AG09309 (cell line): Measurements from ENCODE around the gene LCOR.

ENCODE experiments used
- DNase-seq: peaks from one replicate; pipeline ENCODE4 v3.0.0-alpha.2; 2010; ENCODE audit warnings: low read depth
- H3K4me3 ChIP-seq: 2 replicates; pipeline ENCODE4 v1.5.1; 2011; ENCODE audit warnings: mild to moderate bottlenecking, low read depth, low read length, moderate library complexity; ENCODE audit not compliant: control insufficient read depth
- CTCF ChIP-seq: IDR thresholded peaks from 2 replicates; pipeline ENCODE4 v1.5.1; 2011; ENCODE audit warnings: mild to moderate bottlenecking, low read depth, low read length, inconsistent platforms; ENCODE audit not compliant: insufficient read depth, control insufficient read depth; ENCODE audit errors: missing control alignments

LCOR gene

DNA sequence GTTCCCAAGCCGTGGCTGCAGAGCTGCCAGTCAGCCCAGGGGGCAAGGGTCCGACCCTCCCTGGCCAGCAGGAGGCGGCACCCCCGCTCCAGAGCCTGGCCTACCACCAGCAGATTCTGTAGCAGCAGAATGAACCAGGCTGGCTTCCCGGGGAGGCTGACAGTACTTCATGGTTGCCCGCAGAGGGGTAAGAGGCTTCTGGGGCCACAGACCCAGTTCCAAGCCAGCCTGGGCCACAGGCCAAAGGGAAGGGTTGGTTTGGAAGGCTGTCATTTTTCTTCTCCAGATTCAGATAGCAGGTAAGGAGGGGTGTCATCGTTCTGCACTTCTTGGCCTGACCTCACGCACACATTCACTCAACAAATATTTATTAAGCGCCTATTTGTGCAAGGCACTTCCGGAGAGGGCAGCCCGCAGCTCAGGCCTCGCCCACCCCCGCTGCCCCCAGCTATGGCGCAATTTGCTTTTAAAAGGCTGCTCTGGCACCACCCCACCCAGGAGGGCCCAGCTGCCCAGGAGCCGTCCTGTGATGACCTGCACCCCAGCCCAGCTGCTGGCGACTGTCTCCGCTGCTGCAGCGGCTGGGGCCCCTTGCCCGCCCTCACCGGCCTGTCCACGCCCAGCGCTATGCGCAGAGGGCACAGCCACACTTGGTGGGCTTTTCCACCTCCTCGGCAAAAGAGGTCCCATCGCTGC, 168.5 kb downstream of the LCOR start:
- H3K4me3 ChIP-seq = no peak overlapping the region
- no peak for TF ChIP-seq CTCF
- DNase-seq = no peak

GRCh38 chr10:97001183-97001991, 169.3 kb downstream of the LCOR start:
- no peak overlapping the region for H3K4me3 ChIP-seq
- no peak for TF ChIP-seq CTCF
- DNase-seq = no peak

- no peak for TF ChIP-seq CTCF
- no peak overlapping the region for H3K4me3 ChIP-seq
- DNase-seq = no peak
These were observed 170.6 kb downstream of the LCOR start for GRCh38 chr10:97002670-97003069.

GRCh38 chr10:97003151-97003803, 171.2 kb downstream of the LCOR start:
- TF ChIP-seq CTCF = no peak
- DNase-seq = no peak

DNA sequence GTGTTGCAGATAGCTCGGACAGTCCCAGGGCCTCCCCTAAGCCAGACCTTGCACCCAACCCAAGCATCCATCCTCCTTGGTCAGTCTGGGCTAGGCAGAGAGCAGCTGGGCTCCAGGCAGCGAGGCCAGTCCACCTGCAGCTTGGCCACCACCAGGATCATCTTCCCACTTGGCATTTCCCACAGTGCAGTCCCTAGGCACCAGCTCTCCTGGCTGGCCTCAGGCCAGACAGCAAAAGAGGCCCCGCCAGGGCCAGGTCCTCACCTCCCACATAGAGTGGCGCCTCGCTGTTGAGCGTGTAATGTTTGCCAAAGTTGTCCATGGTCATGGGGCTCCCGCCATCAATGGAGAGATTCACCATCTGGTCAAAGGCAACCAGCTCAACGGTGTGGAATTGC, 171.7 kb downstream of the LCOR start:
- no peak for TF ChIP-seq CTCF
- no peak overlapping the region for H3K4me3 ChIP-seq
- DNase-seq = no peak

More at GRCh38 chr10:97003151-97003803, 171.2 kb downstream of the LCOR start:
- H3K4me3 ChIP-seq = no peak overlapping the region

GRCh38 chr10:97004591-97004990, 172.5 kb downstream of the LCOR start:
- H3K4me3 ChIP-seq = no peak overlapping the region
- DNase-seq = no peak
- no peak for TF ChIP-seq CTCF
